ENCODE data around the gene ADD3. TPM values are rescaled to one million over a fixed set of nuclear protein-coding genes. Genes with fewer than 3 reads are reported as not detected.

Gene ADD3
- total and polyA plus RNA-seq, 2 donors from 2014 or later = 56.9 to 79.2 TPM

DNA sequence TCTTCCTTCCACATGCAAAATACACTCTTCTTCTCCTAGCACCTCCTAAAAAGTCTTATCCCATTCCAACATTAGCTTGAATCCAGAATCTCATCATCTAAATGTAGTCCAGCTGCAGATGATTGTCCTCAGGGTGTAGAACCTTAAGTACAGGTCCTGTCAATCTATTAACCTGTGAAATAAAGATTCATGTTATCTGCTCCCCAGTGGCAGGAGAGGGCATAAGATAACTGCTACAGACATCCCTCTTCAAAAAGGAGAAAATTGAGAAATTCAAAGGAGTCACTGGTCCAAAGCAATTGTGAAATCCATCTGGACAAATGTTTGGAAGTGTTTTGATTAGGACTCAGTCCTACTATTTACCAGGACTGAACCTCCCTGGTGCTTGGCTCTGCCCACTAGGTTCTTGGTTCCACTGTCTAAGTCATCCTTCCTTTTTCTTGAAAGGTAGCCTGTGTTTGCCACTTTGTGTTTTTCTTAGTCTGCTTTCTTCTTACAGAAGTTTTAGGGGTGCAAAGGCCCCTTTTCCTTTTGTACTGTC is 96.2 kb downstream of the ADD3 start:
- Histone ChIP-seq H3K9ac (ENCODE audit: low read length in 3 of 3) (no peak overlapping the region), H3K4me3 (ENCODE audit: low read length in 3 of 3) (no peak overlapping the region), H3K36me3 (ENCODE audit: control insufficient read depth in 2 of 3, insufficient read depth in 3 of 3, low read length in 3 of 3) (peaks cover 0 to 11% (median 0%) of the 10 kb centered on the region in 3 donors), H3K27ac (ENCODE audit: low read depth in 2 of 2, low read length in 2 of 2) (no peak overlapping the region), H3K27me3 (ENCODE audit: control insufficient read depth, insufficient read depth, low read length) (no peaks in the 10 kb centered on the region), H3K4me1 (ENCODE audit: control insufficient read depth in 2 of 3, insufficient read depth in 2 of 3, low read depth in 1 of 3, low read length in 3 of 3) (no peaks in the 10 kb centered on the region), H3K9me3 (ENCODE audit: control insufficient read depth in 2 of 3, insufficient read depth in 1 of 3, low read length in 3 of 3) (no peaks in the 10 kb centered on the region)
- FAIRE-seq = no peak
- intact Hi-C loops (cut with DNase I) = no loop called here
- TF ChIP-seq, protein P1, sequence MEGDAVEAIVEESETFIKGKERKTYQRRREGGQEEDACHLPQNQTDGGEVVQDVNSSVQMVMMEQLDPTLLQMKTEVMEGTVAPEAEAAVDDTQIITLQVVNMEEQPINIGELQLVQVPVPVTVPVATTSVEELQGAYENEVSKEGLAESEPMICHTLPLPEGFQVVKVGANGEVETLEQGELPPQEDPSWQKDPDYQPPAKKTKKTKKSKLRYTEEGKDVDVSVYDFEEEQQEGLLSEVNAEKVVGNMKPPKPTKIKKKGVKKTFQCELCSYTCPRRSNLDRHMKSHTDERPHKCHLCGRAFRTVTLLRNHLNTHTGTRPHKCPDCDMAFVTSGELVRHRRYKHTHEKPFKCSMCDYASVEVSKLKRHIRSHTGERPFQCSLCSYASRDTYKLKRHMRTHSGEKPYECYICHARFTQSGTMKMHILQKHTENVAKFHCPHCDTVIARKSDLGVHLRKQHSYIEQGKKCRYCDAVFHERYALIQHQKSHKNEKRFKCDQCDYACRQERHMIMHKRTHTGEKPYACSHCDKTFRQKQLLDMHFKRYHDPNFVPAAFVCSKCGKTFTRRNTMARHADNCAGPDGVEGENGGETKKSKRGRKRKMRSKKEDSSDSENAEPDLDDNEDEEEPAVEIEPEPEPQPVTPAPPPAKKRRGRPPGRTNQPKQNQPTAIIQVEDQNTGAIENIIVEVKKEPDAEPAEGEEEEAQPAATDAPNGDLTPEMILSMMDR (IDR thresholded peaks at IDR 0.05; ENCODE audit: borderline replicate concordance, extremely low read depth, insufficient read depth) = no peak
- no peak for DNase-seq

DNA sequence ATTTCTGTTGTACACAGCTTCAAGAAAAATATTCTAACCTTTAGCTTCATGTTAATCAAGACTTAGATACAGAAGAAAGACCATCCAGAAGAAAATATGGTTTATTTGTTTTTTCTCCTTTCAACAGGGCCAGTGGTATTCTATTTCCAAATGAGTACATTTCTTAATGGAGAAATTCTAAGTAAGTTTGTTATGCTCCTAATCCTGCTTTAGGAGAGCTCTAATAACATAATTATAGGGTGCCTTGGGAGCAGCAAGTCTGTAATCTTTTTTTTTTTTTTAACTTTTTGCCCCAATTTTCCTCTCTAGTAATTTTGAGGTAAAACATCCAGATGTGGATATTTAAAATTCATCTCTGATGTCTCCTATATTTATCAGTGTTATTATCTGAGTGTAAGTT is 98.1 kb downstream of the ADD3 start:
- no peak for FAIRE-seq
- Histone ChIP-seq H3K27me3 (ENCODE audit: control insufficient read depth, insufficient read depth, low read length) (no peaks in the 10 kb centered on the region), H3K27ac (ENCODE audit: low read depth in 2 of 2, low read length in 2 of 2) (no peak overlapping the region), H3K36me3 (ENCODE audit: control insufficient read depth in 2 of 3, insufficient read depth in 3 of 3, low read length in 3 of 3) (peaks cover 0 to 8% (median 0%) of the 10 kb centered on the region in 3 donors), H3K9ac (ENCODE audit: low read length in 3 of 3) (no peak overlapping the region), H3K9me3 (ENCODE audit: control insufficient read depth in 2 of 3, insufficient read depth in 1 of 3, low read length in 3 of 3) (no peaks in the 10 kb centered on the region), H3K4me3 (ENCODE audit: low read length in 3 of 3) (no peak overlapping the region), H3K4me1 (ENCODE audit: control insufficient read depth in 2 of 3, insufficient read depth in 2 of 3, low read depth in 1 of 3, low read length in 3 of 3) (no peaks in the 10 kb centered on the region)
- TF ChIP-seq, protein P1 (IDR thresholded peaks at IDR 0.05; ENCODE audit: borderline replicate concordance, extremely low read depth, insufficient read depth) = no peak
- intact Hi-C loops (cut with DNase I) = no loop called here
- DNase-seq = no peak

DNA sequence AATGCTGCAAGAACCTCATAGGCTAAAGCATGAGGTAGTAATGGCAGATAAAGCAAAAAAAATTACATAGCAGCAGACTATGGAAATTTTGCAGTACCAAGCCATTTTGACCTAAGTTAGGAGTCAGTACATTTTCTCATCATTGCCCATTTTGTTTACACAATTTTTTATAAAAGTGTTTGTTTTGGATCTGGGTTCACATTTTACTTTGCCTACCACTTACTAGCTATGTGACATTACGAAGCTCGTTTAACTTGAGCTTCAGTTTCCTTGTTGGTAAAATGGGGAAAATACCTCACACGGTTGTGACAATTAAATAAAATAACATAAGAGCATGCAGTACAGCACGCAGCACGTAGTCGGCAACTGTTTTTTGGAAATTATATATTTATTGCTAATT is 99.6 kb downstream of the ADD3 start:
- Histone ChIP-seq H3K4me1 (ENCODE audit: control insufficient read depth in 2 of 3, insufficient read depth in 2 of 3, low read depth in 1 of 3, low read length in 3 of 3) (no peaks in the 10 kb centered on the region), H3K9me3 (ENCODE audit: control insufficient read depth in 2 of 3, insufficient read depth in 1 of 3, low read length in 3 of 3) (no peaks in the 10 kb centered on the region), H3K36me3 (ENCODE audit: control insufficient read depth in 2 of 3, insufficient read depth in 3 of 3, low read length in 3 of 3) (peaks cover 0 to 5% (median 0%) of the 10 kb centered on the region in 3 donors), H3K4me3 (ENCODE audit: low read length in 3 of 3) (no peak overlapping the region), H3K27ac (ENCODE audit: low read depth in 2 of 2, low read length in 2 of 2) (no peak overlapping the region), H3K9ac (ENCODE audit: low read length in 3 of 3) (no peak overlapping the region), H3K27me3 (ENCODE audit: control insufficient read depth, insufficient read depth, low read length) (no peaks in the 10 kb centered on the region)
- intact Hi-C loops (cut with DNase I) = no loop called here
- TF ChIP-seq, protein P1 (IDR thresholded peaks at IDR 0.05; ENCODE audit: borderline replicate concordance, extremely low read depth, insufficient read depth) = no peak
- FAIRE-seq = no peak
- DNase-seq = no peak

DNA sequence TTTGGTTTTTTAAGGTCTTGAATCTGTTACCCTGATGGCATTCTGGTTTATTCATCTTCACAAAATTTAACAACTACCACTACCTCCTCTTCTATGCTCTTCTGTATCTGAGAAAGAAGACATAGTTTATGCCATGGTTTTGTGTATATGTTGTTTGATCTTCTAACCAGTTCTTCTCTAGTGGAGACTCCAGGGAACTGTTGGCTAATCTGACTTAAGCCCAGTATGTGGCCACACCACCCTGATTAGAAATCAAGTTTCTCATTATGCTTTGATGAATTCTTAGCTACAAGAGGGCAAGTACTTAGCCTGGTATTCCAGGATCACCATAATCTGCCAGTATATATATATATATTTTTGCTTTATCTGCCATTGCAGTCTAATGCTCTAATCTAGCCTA is 100.1 kb downstream of the ADD3 start:
- TF ChIP-seq, protein P1 (IDR thresholded peaks at IDR 0.05; ENCODE audit: borderline replicate concordance, extremely low read depth, insufficient read depth) = no peak
- H3K9ac ChIP-seq (ENCODE audit: low read length in 3 of 3) = no peak overlapping the region
- H3K36me3 ChIP-seq (ENCODE audit: control insufficient read depth in 2 of 3, insufficient read depth in 3 of 3, low read length in 3 of 3) = peaks cover 0 to 5% (median 3%) of the 10 kb centered on the region in 3 donors
- H3K9me3 ChIP-seq (ENCODE audit: control insufficient read depth in 2 of 3, insufficient read depth in 1 of 3, low read length in 3 of 3) = no peaks in the 10 kb centered on the region
- DNase-seq (no peak), FAIRE-seq (no peak)
- intact Hi-C loops (cut with DNase I) = no loop called here
- H3K27ac ChIP-seq (ENCODE audit: low read depth in 2 of 2, low read length in 2 of 2) = no peak overlapping the region
- H3K27me3 ChIP-seq (ENCODE audit: control insufficient read depth, insufficient read depth, low read length) = no peaks in the 10 kb centered on the region
- no peaks in the 10 kb centered on the region for H3K4me1 ChIP-seq (ENCODE audit: control insufficient read depth in 2 of 3, insufficient read depth in 2 of 3, low read depth in 1 of 3, low read length in 3 of 3)
- no peak overlapping the region for H3K4me3 ChIP-seq (ENCODE audit: low read length in 3 of 3)
